Mesenchymal stem cell (in vitro differentiated cells and primary cell): ENCODE measurements around the gene APLN.

Experiments
- DNase-seq: peaks from one replicate; pipeline ENCODE4 v3.0.0-alpha.2; 2013
- H2AFZ ChIP-seq: one replicate; pipeline ENCODE4 v1.6.1; 2013; ENCODE audit warnings: low read depth, mild to moderate bottlenecking, control low read depth, inconsistent platforms, low read length, moderate library complexity
- H2AK5ac ChIP-seq: 2 replicates; pipeline ENCODE4 v1.6.1; 2013; ENCODE audit warnings: low read length, moderate library complexity, mild to moderate bottlenecking, inconsistent platforms; ENCODE audit not compliant: severe bottlenecking
- H2BK120ac ChIP-seq: one replicate; pipeline ENCODE4 v1.6.1; 2013; ENCODE audit warnings: low read depth, mild to moderate bottlenecking, inconsistent platforms, low read length, moderate library complexity
- H2BK12ac ChIP-seq, 2 experiments: one replicate each; pipeline ENCODE4 v1.6.1; 2013; ENCODE audit warnings: inconsistent platforms in 2 of 2, low read length in 2 of 2, mild to moderate bottlenecking in 2 of 2, moderate library complexity in 2 of 2, control low read depth in 1 of 2
- H2BK15ac ChIP-seq: one replicate; pipeline ENCODE4 v1.6.1; 2013; ENCODE audit warnings: mild to moderate bottlenecking, low read depth, inconsistent platforms; ENCODE audit not compliant: poor library complexity, severe bottlenecking
- H2BK5ac ChIP-seq: 2 replicates; pipeline ENCODE4 v1.6.1; 2013; ENCODE audit warnings: low read depth, mild to moderate bottlenecking, low read length, control low read depth, inconsistent platforms; ENCODE audit not compliant: poor library complexity, severe bottlenecking
- H3K14ac ChIP-seq, 2 experiments: one replicate each; pipeline ENCODE4 v1.6.1; 2013; ENCODE audit warnings: inconsistent platforms in 2 of 2, low read length in 2 of 2, control low read depth in 1 of 2, mild to moderate bottlenecking in 1 of 2, moderate library complexity in 1 of 2
- H3K18ac ChIP-seq, 2 experiments: one replicate each; pipeline ENCODE4 v1.6.1; 2013; ENCODE audit warnings: inconsistent platforms in 2 of 2, low read length in 2 of 2, control low read depth in 1 of 2, low read depth in 1 of 2, mild to moderate bottlenecking in 1 of 2
- H3K23ac ChIP-seq, 2 experiments: one replicate each; pipeline ENCODE4 v1.6.1; 2013; ENCODE audit warnings: inconsistent platforms in 2 of 2, low read length in 2 of 2, mild to moderate bottlenecking in 2 of 2, moderate library complexity in 2 of 2, control low read depth in 1 of 2
- H3K27ac ChIP-seq: 2 replicates; pipeline ENCODE4 v1.5.1; 2013; ENCODE audit warnings: mild to moderate bottlenecking, moderate library complexity, low read length, control low read depth, inconsistent platforms; ENCODE audit not compliant: poor library complexity, severe bottlenecking
- H3K27me3 ChIP-seq, 2 experiments: 2 replicates each; pipeline versions ENCODE4 v1.6.1 to v1.7.0; 2013; ENCODE audit warnings: low read length in 2 of 2, mild to moderate bottlenecking in 2 of 2, moderate library complexity in 2 of 2, control low read depth in 1 of 2, inconsistent platforms in 1 of 2; ENCODE audit not compliant: control insufficient read depth in 1 of 2, insufficient read depth in 1 of 2
- H3K36me3 ChIP-seq, 2 experiments: 2 replicates each; pipeline versions ENCODE4 v1.6.1 to v1.7.0; 2013; ENCODE audit warnings: low read length in 2 of 2, control low read depth in 1 of 2, inconsistent platforms in 1 of 2, low read depth in 1 of 2, mild to moderate bottlenecking in 1 of 2; ENCODE audit not compliant: insufficient read depth in 2 of 2, control insufficient read depth in 1 of 2
- H3K4ac ChIP-seq, 2 experiments: one replicate each; pipeline ENCODE4 v1.6.1; 2013; ENCODE audit warnings: inconsistent platforms in 2 of 2, low read length in 2 of 2, mild to moderate bottlenecking in 2 of 2, moderate library complexity in 2 of 2, control low read depth in 1 of 2, low read depth in 1 of 2
- H3K4me1 ChIP-seq: 2 replicates; pipeline ENCODE4 v1.6.1; 2013; ENCODE audit warnings: low read depth, low read length, control low read depth; ENCODE audit not compliant: control insufficient read depth, insufficient read depth
- H3K4me2 ChIP-seq: 2 replicates; pipeline ENCODE4 v1.6.1; 2013; ENCODE audit warnings: low read length, mild to moderate bottlenecking, inconsistent platforms; ENCODE audit not compliant: poor library complexity, severe bottlenecking
- H3K4me3 ChIP-seq, 2 experiments: 2 replicates each; pipeline versions ENCODE4 v1.5.1 to v1.7.0; 2013; ENCODE audit warnings: low read length in 2 of 2, mild to moderate bottlenecking in 2 of 2, control low read depth in 1 of 2, low read depth in 1 of 2; ENCODE audit not compliant: insufficient read depth in 1 of 2
- H3K79me1 ChIP-seq: replicated peaks from 2 replicates; pipeline ENCODE4 v1.6.1; 2013; ENCODE audit warnings: mild to moderate bottlenecking, control low read depth, low read length, inconsistent platforms; ENCODE audit not compliant: poor library complexity, severe bottlenecking
- H3K9ac ChIP-seq: 2 replicates; pipeline ENCODE4 v1.7.0; 2013; ENCODE audit warnings: mild to moderate bottlenecking, low read length, moderate library complexity
- H3K9me3 ChIP-seq: 2 replicates; pipeline ENCODE4 v1.7.0; 2013; ENCODE audit warnings: mild to moderate bottlenecking, low read length; ENCODE audit not compliant: control insufficient read depth
- H4K8ac ChIP-seq: one replicate; pipeline ENCODE4 v1.6.1; 2013; ENCODE audit warnings: inconsistent platforms, mild to moderate bottlenecking, low read length, moderate library complexity
- H4K91ac ChIP-seq: one replicate; pipeline ENCODE4 v1.6.1; 2013; ENCODE audit warnings: mild to moderate bottlenecking, low read length, inconsistent platforms
- WGBS: methylation state at CpG from one replicate; pipeline ENCODE4 v1.1.7; 2013; ENCODE audit warnings: mixed read lengths; 5-methylcytosine and 5-hydroxymethylcytosine counted together

The APLN gene

GRCh38 chrX:129679901-129680300 lies 25.1 kb upstream of the APLN start:
- Histone ChIP-seq H3K9me3 (no peaks in the 10 kb centered on the region), H2BK15ac (no peak overlapping the region), H3K27ac (no peak overlapping the region), H4K91ac (no peak overlapping the region), H3K36me3 (no peaks in the 10 kb centered on the region), H3K79me1 (no peaks in the 10 kb centered on the region), H2BK12ac (no peak overlapping the region), H3K14ac (no peak overlapping the region), H3K18ac (no peak overlapping the region), H2AFZ (no peak overlapping the region), H3K4me2 (no peak overlapping the region), H3K4me3 (no peak overlapping the region), H2BK5ac (no peak overlapping the region), H4K8ac (no peak overlapping the region), H2AK5ac (no peak overlapping the region), H3K23ac (no peak overlapping the region), H3K27me3 (peaks cover 0 to 50% of the 10 kb centered on the region in 2 experiments), H3K4ac (no peak overlapping the region), H3K4me1 (no peaks in the 10 kb centered on the region), H2BK120ac (no peak overlapping the region), H3K9ac (no peak overlapping the region)
- 100% methylated on average over 1 of the region's 1 CpG for WGBS
- DNase-seq = no peak

- no peak for DNase-seq
- Histone ChIP-seq H3K14ac (no peak overlapping the region), H3K27me3 (peaks cover 0 to 50% of the 10 kb centered on the region in 2 experiments), H2AFZ (no peak overlapping the region), H2BK5ac (no peak overlapping the region), H4K8ac (no peak overlapping the region), H3K27ac (no peak overlapping the region), H2AK5ac (no peak overlapping the region), H3K18ac (peak overlapping the region in 1 of 2 experiments; percentile 12), H3K4ac (no peak overlapping the region), H3K36me3 (no peaks in the 10 kb centered on the region), H3K23ac (no peak overlapping the region), H2BK12ac (no peak overlapping the region), H2BK120ac (no peak overlapping the region), H2BK15ac (no peak overlapping the region), H3K9ac (peak overlapping the region; percentile 48), H3K4me3 (peak overlapping the region in 1 of 2 experiments; percentile 58), H3K4me1 (no peaks in the 10 kb centered on the region), H3K79me1 (no peaks in the 10 kb centered on the region), H4K91ac (no peak overlapping the region), H3K4me2 (no peak overlapping the region), H3K9me3 (no peaks in the 10 kb centered on the region)
- 84% methylated on average over 6 of the region's 14 CpGs for WGBS
Observed at GRCh38 chrX:129678614-129679195, 23.9 kb upstream of the APLN start.

- Histone ChIP-seq H3K4me1 (peaks cover 3% of the 10 kb centered on the region), H3K27me3 (peaks cover 0 to 16% of the 10 kb centered on the region in 2 experiments), H2BK15ac (no peak overlapping the region), H2BK120ac (no peak overlapping the region), H3K18ac (no peak overlapping the region), H3K14ac (no peak overlapping the region), H4K8ac (no peak overlapping the region), H3K4ac (no peak overlapping the region), H2BK12ac (no peak overlapping the region), H2AK5ac (no peak overlapping the region), H3K4me2 (no peak overlapping the region), H3K79me1 (no peaks in the 10 kb centered on the region), H3K9ac (no peak overlapping the region), H4K91ac (no peak overlapping the region), H2BK5ac (no peak overlapping the region), H3K23ac (no peak overlapping the region), H3K27ac (no peak overlapping the region), H2AFZ (no peak overlapping the region), H3K36me3 (no peaks in the 10 kb centered on the region), H3K4me3 (no peak overlapping the region), H3K9me3 (peaks cover 3% of the 10 kb centered on the region)
- no peak for DNase-seq
Observed at GRCh38 chrX:129667412-129667811, 12.7 kb upstream of the APLN start.

- Histone ChIP-seq H4K91ac (no peak overlapping the region), H3K27ac (peak overlapping the region; percentile 91), H3K27me3 (peaks cover 0 to 29% of the 10 kb centered on the region in 2 experiments), H2BK15ac (no peak overlapping the region), H3K9me3 (no peaks in the 10 kb centered on the region), H3K79me1 (no peaks in the 10 kb centered on the region), H4K8ac (peak overlapping the region; percentile 17), H3K4me3 (no peak overlapping the region), H3K4ac (no peak overlapping the region), H3K18ac (peak overlapping the region in 1 of 2 experiments; percentile 80), H2BK12ac (no peak overlapping the region), H2BK5ac (peak overlapping the region; percentile 57), H2AK5ac (no peak overlapping the region), H3K9ac (no peak overlapping the region), H3K36me3 (no peaks in the 10 kb centered on the region), H3K23ac (no peak overlapping the region), H3K14ac (no peak overlapping the region), H2AFZ (no peak overlapping the region), H3K4me2 (no peak overlapping the region), H3K4me1 (peaks cover 3% of the 10 kb centered on the region), H2BK120ac (no peak overlapping the region)
- DNase-seq = peak; percentile 72
- WGBS = 0% methylated on average over 2 of the region's 7 CpGs
Observed at GRCh38 chrX:129665916-129666644, 11.3 kb upstream of the APLN start.
